Ovary (tissue), 3 donors: ENCODE results near the gene CLDN15.

Experiments used
- POLR2A ChIP-seq: fragments of 450-650 bp; IDR thresholded peaks from one replicate; pipeline ENCODE4 v1.6.1; 2017; ENCODE audit warnings: antibody characterized with exemption, mild to moderate bottlenecking, moderate library complexity
- TF ChIP-seq, protein P1 (sequence below), 3 donors: fragments of 450-650 bp in 2 of 3; fragments of 200-600 bp in 1 of 3; IDR thresholded peaks; one replicate each; pipeline versions ENCODE4 v1.5.1 to v1.8.0; 2016 to 2022; ENCODE audit warnings: antibody characterized with exemption in 3 of 3, mild to moderate bottlenecking in 1 of 3
- donor health status: DM: no; HTN: no; CAD: no.

DNA sequence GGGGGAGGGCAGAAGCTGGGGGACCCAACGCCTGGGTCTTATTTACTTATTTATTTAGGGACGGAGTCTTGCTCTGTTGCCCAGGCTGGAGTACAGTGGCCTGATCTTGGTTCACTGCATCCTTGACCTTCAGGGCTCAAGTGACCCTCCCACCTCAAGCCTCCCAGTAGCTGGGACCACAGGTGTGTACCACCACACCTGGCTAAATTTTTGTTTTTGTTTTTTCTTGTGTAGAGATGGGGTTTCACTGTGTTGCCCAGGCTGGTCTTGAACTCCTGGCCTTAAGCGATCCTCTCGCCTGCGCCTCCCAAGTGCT, 35.0 kb downstream of the CLDN15 start:
- TF ChIP-seq, protein P1, sequence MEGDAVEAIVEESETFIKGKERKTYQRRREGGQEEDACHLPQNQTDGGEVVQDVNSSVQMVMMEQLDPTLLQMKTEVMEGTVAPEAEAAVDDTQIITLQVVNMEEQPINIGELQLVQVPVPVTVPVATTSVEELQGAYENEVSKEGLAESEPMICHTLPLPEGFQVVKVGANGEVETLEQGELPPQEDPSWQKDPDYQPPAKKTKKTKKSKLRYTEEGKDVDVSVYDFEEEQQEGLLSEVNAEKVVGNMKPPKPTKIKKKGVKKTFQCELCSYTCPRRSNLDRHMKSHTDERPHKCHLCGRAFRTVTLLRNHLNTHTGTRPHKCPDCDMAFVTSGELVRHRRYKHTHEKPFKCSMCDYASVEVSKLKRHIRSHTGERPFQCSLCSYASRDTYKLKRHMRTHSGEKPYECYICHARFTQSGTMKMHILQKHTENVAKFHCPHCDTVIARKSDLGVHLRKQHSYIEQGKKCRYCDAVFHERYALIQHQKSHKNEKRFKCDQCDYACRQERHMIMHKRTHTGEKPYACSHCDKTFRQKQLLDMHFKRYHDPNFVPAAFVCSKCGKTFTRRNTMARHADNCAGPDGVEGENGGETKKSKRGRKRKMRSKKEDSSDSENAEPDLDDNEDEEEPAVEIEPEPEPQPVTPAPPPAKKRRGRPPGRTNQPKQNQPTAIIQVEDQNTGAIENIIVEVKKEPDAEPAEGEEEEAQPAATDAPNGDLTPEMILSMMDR (IDR thresholded peaks at IDR 0.05), result no peak
- TF ChIP-seq POLR2A, result no peak
